ENCODE data around the gene SLC44A2.

SLC44A2 gene

GRCh38 chr19:10690341-10690781, 65.0 kb downstream of the SLC44A2 start:
- H3K9me3 ChIP-seq (ENCODE audit: control insufficient read depth, insufficient read depth, low read length): no peaks in the 10 kb centered on the region
- no peak overlapping the region for H3K9ac ChIP-seq (ENCODE audit: low read depth, low read length)
- H3K36me3 ChIP-seq (ENCODE audit: insufficient read depth, low read length): peaks cover 49% of the 10 kb centered on the region

GRCh38 chr19:10691178-10691881, 66.0 kb downstream of the SLC44A2 start:
- H3K36me3 ChIP-seq (ENCODE audit: insufficient read depth, low read length): peaks cover 48% of the 10 kb centered on the region

More at GRCh38 chr19:10690341-10690781, 65.0 kb downstream of the SLC44A2 start:
- H3K4me1 ChIP-seq (ENCODE audit: insufficient read depth, low read length): no peaks in the 10 kb centered on the region

GRCh38 chr19:10691883-10692282, 66.5 kb downstream of the SLC44A2 start:
- Histone ChIP-seq H3K36me3 (ENCODE audit: insufficient read depth, low read length) (peaks cover 43% of the 10 kb centered on the region), H3K4me1 (ENCODE audit: insufficient read depth, low read length) (no peaks in the 10 kb centered on the region), H3K9ac (ENCODE audit: low read depth, low read length) (no peak overlapping the region), H3K9me3 (ENCODE audit: control insufficient read depth, insufficient read depth, low read length) (no peaks in the 10 kb centered on the region)

More at GRCh38 chr19:10691178-10691881, 66.0 kb downstream of the SLC44A2 start:
- Histone ChIP-seq H3K9me3 (ENCODE audit: control insufficient read depth, insufficient read depth, low read length) (no peaks in the 10 kb centered on the region), H3K4me1 (ENCODE audit: insufficient read depth, low read length) (no peaks in the 10 kb centered on the region), H3K9ac (ENCODE audit: low read depth, low read length) (no peak overlapping the region)

- Histone ChIP-seq H3K4me1 (ENCODE audit: insufficient read depth, low read length) (no peaks in the 10 kb centered on the region), H3K36me3 (ENCODE audit: insufficient read depth, low read length) (peaks cover 41% of the 10 kb centered on the region), H3K9ac (ENCODE audit: low read depth, low read length) (no peak overlapping the region), H3K9me3 (ENCODE audit: control insufficient read depth, insufficient read depth, low read length) (no peaks in the 10 kb centered on the region)
Observed at GRCh38 chr19:10692673-10693264, 67.4 kb downstream of the SLC44A2 start.
